B cell (primary cell): ENCODE measurements around the gene MAPKBP1.

ENCODE experiments used
- CTCF ChIP-seq: fragments of 200-600 bp; IDR thresholded peaks from one replicate; pipeline ENCODE4 v1.8.0; 2022; ENCODE audit warnings: antibody characterized with exemption, mild to moderate bottlenecking
- EZH2 ChIP-seq: IDR thresholded peaks from 2 replicates; pipeline ENCODE4 v1.6.1; 2012; ENCODE audit warnings: borderline replicate concordance, low read depth, mild to moderate bottlenecking, moderate library complexity, low read length; ENCODE audit not compliant: insufficient read depth, poor library complexity, severe bottlenecking

DNA sequence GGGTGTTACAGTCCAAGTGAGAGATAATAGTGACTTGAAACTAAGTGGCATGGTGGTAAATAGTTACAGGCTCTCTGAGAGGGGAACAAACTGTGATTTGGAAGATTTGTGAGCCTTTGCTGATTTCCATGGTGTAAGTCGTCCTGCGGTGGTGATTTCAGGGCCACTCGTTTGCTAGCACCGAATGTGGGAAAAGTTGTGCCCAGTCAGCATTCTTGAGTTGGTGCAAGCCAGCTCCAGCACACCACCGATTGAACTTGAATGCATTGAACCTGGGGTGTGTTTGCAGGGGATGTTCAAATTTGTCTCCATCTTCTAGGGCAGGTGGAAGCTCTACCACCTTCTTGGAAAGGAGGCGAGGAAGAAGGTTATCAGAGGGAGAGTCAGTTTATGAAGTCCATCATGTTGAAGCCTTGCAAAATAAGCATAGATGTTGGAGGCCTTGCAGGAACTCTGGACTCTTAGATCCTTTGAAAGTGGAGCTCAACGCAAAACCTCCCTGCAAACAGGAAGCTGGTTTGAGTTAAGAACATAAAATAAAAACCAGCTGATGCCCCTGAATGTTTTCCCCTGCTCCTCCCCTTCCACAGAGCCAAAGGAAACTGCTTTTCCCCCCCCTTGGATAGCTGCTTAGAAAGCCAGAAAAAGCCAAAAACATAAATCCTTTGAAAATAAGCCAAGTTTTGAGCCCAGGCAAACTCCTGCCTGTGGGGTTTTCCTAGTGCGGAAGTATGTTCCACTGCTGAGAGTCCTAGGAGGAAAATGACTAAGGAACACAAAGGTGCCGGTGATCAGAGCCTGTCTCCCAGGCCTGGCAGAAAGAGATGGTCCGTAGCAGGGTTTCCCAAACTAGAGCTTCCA lies 21.9 kb downstream of the MAPKBP1 start:
- TF ChIP-seq CTCF (no peak), EZH2 (no peak)
